Activated CD4-positive, alpha-beta memory T cell treated with anti-CD3 and anti-CD28 coated beads for 36 hours (primary cell): ENCODE measurements around the gene CTTNBP2. TPM values are rescaled to one million over a fixed set of nuclear protein-coding genes. Genes with fewer than 3 reads are reported as not detected.

Experiments used
- CTCF ChIA-PET: fragments of 350-600 bp; sonication (Branson Sonifier 250); formaldehyde crosslinking; loops from one replicate; lab custom pipeline; 2021; ENCODE audit warnings: antibody characterized with exemption, inconsistent platforms; lab: Charles Lee
- POLR2A ChIA-PET: fragments of 350-600 bp; sonication (Branson Sonifier 250); formaldehyde crosslinking; loops from one replicate; lab custom pipeline; 2021; ENCODE audit warnings: antibody characterized with exemption; lab: Charles Lee
- DNase-seq: peaks from one replicate; pipeline ENCODE4 v3.0.0-alpha.2; 2020
- H3K27ac Mint-ChIP-seq: one replicate; pipeline ENCODE4 v1.8.0; 2021; ENCODE audit warnings: mixed read lengths
- H3K27me3 Mint-ChIP-seq: one replicate; pipeline ENCODE4 v1.8.0; 2021; ENCODE audit warnings: mixed read lengths
- H3K36me3 Mint-ChIP-seq: one replicate; pipeline ENCODE4 v1.8.0; 2021; ENCODE audit warnings: mixed read lengths
- H3K4me1 Mint-ChIP-seq: one replicate; pipeline ENCODE4 v1.8.0; 2021; ENCODE audit warnings: low read depth, mixed read lengths
- H3K4me3 Mint-ChIP-seq: one replicate; pipeline ENCODE4 v1.8.0; 2021; ENCODE audit warnings: mild to moderate bottlenecking, mixed read lengths
- H3K9me3 Mint-ChIP-seq: one replicate; pipeline ENCODE4 v1.8.0; 2021; ENCODE audit warnings: mixed read lengths
- intact Hi-C: fragments of 100-400 bp; cut with micrococcal nuclease; formaldehyde crosslinking; loops from one replicate; pipeline ENCODE4 v1.15.1; 2023
- total RNA-seq, 2 experiments: library from RNA; stranded (reverse); gene quantifications; one replicate each; pipeline ENCODE4 v1.2.3, GENCODE V29; 2021

CTTNBP2 gene
- total RNA-seq, 2 experiments from 2014 or later: not detected

DNA sequence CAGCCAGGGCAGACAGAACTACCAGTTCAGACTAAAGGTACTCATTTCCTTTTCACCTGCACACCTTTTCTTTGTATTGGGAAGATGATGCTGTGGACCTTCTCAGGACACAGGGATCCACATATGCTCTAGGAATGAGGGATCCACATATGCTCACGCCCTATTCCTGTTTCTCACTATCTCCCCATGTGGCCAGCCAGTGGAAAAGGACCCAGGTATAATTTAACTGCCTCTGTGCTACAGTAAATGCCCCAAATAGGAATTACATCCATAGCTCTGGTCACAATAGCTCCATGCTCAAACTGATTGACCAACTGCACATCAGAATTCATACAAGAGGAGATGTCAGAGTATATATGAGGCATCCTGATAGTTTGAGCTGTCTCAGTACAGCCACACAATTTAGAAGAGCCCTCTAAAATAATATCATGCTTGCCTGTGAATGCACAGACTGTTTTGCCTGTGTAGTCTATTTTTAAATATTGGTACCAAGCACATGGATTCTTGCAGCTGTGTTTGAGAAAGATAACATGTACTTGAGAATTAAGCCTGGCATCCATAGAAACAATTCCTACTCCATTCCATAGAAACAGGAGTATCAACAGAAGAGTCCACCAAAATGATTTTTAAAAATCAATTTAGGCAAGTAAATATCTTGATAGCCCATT, 43.7 kb downstream of the CTTNBP2 start:
- CTCF ChIA-PET: no interaction called here

DNA sequence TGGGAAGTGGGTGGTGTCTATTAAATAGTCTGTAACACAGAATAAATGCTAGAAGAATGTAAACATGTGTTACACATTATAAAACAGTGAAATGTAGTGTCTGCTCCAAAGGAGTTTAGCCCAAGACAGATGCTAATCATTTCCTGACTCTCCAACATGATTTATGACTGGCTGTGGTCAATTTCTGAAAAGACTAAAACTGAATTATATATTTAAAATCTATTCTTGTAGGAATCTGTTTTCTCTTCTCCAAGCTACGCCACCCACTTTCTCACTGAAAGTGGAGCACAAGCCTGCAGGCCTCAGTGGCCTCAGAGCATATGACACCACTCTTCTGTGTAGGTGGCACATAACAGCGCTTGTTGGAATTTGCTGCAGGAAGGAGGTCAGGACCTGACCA, 44.4 kb downstream of the CTTNBP2 start:
- CTCF ChIA-PET: no interaction called here

More for the DNA sequence above, 43.7 kb downstream of the CTTNBP2 start:
- H3K27ac Mint-ChIP-seq: no peak overlapping the region
- intact Hi-C loops: no loop called here
- H3K4me1 Mint-ChIP-seq: no peaks in the 10 kb centered on the region
- no peak for DNase-seq
- H3K9me3 Mint-ChIP-seq: no peaks in the 10 kb centered on the region
- H3K27me3 Mint-ChIP-seq: peaks cover under 1% of the 10 kb centered on the region
- no peaks in the 10 kb centered on the region for H3K36me3 Mint-ChIP-seq
- H3K4me3 Mint-ChIP-seq: no peak overlapping the region
- POLR2A ChIA-PET: no interaction called here

DNA sequence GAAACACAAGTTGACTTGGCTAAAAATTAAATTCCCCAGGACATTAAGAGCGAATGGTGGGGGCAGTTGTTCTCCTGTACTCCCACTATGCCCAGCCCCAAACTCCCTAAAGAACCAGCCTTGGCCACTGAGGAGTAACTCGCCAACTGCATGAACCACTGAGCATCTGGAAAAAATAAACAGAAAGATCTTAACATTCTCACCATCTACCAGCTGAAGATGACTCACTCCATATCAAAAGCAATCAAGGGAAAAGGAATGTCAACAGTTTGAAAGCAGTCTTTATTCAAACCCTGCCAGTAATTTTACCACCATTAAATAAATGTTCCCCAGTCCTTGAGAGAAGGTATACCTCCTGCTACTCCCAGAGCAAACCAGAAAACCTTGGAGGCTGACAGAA, 45.4 kb downstream of the CTTNBP2 start:
- DNase-seq: no peak
- intact Hi-C loops: no loop called here
- POLR2A ChIA-PET: no interaction called here
- Mint-ChIP-seq H3K36me3 (no peaks in the 10 kb centered on the region), H3K9me3 (no peaks in the 10 kb centered on the region), H3K27ac (no peak overlapping the region), H3K4me3 (no peak overlapping the region), H3K4me1 (no peaks in the 10 kb centered on the region), H3K27me3 (peaks cover 1% of the 10 kb centered on the region)
- CTCF ChIA-PET: no interaction called here

More for the DNA sequence above, 44.4 kb downstream of the CTTNBP2 start:
- Mint-ChIP-seq H3K4me3 (no peak overlapping the region), H3K4me1 (no peaks in the 10 kb centered on the region), H3K27ac (no peak overlapping the region), H3K27me3 (peaks cover 1% of the 10 kb centered on the region), H3K9me3 (no peaks in the 10 kb centered on the region), H3K36me3 (no peaks in the 10 kb centered on the region)
- POLR2A ChIA-PET: no interaction called here
- DNase-seq: no peak
- intact Hi-C loops: no loop called here

DNA sequence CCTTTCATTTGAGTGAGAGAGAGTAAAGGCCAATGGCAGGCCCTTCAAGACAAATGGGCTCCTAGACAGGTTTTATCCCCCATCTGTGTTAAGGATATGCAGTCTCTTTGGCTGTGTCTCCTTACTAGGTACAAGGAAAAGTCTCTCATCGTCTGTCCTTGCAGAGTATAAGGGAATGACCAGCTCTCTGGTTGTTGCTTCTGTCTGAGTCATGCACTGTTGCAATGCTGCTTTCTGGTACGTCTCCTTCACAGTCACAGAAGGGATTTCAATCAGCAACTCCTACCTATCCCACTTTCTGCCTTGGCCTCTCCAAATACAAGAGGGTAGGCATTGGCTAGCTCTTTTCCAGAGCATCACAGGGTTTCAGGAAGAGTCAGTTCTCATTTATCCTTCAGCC, 48.1 kb downstream of the CTTNBP2 start:
- H3K27ac Mint-ChIP-seq: no peak overlapping the region
- no peak overlapping the region for H3K4me3 Mint-ChIP-seq
- peaks cover 1% of the 10 kb centered on the region for H3K27me3 Mint-ChIP-seq
- CTCF ChIA-PET: no interaction called here
- no peak for DNase-seq
- POLR2A ChIA-PET: no interaction called here
- H3K4me1 Mint-ChIP-seq: no peaks in the 10 kb centered on the region
- no peaks in the 10 kb centered on the region for H3K36me3 Mint-ChIP-seq
- no peaks in the 10 kb centered on the region for H3K9me3 Mint-ChIP-seq
- intact Hi-C loops: no loop called here

DNA sequence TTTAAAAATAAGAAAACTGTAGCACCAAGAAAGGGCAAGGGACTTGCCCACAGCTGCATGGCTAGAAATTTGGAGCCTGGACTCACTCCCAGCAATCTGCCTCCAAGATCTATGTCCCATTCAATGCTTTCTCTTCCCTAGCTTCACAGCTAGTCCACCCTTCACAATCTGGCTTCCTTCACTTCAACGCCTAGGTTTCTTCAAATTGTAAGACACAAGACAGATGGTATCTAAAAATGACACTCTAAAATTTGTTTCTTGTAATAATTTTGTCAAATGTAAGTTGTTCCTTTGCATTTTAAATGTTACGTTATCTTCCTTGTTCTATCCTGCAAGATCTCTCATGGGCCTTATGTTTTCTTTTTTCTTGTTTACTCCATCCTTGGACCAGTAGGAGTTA, 48.6 kb downstream of the CTTNBP2 start:
- DNase-seq: no peak
- no peaks in the 10 kb centered on the region for H3K9me3 Mint-ChIP-seq
- peaks cover 1% of the 10 kb centered on the region for H3K27me3 Mint-ChIP-seq
- intact Hi-C loops: no loop called here
- no peak overlapping the region for H3K4me3 Mint-ChIP-seq
- no peak overlapping the region for H3K27ac Mint-ChIP-seq
- no peaks in the 10 kb centered on the region for H3K36me3 Mint-ChIP-seq
- ChIA-PET POLR2A (no interaction called here), CTCF (no interaction called here)
- H3K4me1 Mint-ChIP-seq: no peaks in the 10 kb centered on the region

DNA sequence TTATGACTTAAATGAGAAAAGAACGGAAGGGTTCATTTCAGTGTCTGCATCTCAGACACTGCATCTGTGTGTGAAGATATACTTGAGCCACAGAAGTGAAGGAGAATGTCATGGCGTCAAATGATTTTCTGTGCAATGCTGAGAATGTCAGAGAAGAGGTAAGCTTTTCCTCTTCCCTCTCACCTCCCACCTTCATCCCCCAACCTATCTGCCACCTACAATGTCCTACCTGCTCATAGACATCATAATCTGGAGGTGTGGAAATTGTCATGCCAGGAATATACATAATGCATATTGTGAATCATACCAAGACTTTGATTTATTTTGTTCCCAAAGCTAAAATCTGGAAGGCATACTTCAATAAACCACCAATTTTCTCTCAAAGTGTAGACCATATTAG, 53.7 kb downstream of the CTTNBP2 start:
- H3K27me3 Mint-ChIP-seq: peaks cover under 1% of the 10 kb centered on the region
- DNase-seq: no peak
- no peaks in the 10 kb centered on the region for H3K9me3 Mint-ChIP-seq
- CTCF ChIA-PET: no interaction called here
- POLR2A ChIA-PET: no interaction called here
- no peaks in the 10 kb centered on the region for H3K4me1 Mint-ChIP-seq
- intact Hi-C loops: no loop called here
- H3K4me3 Mint-ChIP-seq: no peak overlapping the region
- H3K27ac Mint-ChIP-seq: no peak overlapping the region
- H3K36me3 Mint-ChIP-seq: no peaks in the 10 kb centered on the region

DNA sequence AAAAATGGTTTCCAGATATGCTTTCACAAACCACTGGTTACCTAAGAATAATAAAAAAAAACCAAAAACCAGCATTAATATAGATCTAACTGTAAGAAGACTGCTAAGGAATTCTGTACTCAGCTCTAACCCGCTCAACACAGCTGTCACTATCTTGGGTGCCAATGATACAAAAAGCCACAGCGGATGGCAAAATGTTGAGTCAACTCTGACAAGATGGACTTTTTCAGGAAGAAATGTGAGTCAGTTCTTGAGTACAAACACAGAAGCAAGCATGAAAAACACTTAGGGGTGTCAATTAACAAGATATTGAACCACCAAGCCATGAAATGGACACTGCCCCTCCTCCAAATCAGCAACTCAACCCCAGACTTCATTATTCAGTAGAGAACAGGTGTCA, 55.0 kb downstream of the CTTNBP2 start:
- Mint-ChIP-seq H3K4me3 (no peak overlapping the region), H3K27ac (no peak overlapping the region), H3K27me3 (no peaks in the 10 kb centered on the region), H3K9me3 (no peaks in the 10 kb centered on the region), H3K36me3 (no peaks in the 10 kb centered on the region), H3K4me1 (no peaks in the 10 kb centered on the region)
- intact Hi-C loops: no loop called here
- ChIA-PET POLR2A (no interaction called here), CTCF (interaction anchor here (0.6 kb wide), 1 partner anchor 335 kb away, joined by 3 read pairs; no protein-coding TSS in a partner anchor)
- DNase-seq: no peak

DNA sequence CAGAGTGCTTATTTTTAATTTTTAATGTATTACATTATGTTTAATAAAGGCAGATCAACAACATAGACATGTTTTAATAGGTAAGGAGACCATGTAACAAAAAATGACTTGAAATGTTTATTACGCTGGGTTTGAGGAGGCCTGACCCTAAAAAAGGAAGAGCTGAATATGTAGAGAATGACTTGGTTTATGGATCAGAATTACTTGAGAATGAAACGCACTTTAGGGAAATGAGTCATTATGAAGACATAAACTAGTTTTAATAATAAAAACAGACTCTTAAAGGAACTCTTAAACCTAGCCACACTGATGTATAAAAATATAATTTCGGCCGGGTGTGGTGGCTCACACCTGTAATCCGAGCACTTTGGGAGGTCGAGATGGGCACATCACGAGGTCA, 56.5 kb downstream of the CTTNBP2 start:
- intact Hi-C loops: no loop called here
- Mint-ChIP-seq H3K9me3 (no peaks in the 10 kb centered on the region), H3K27ac (no peak overlapping the region), H3K4me1 (no peaks in the 10 kb centered on the region), H3K4me3 (no peak overlapping the region), H3K27me3 (no peaks in the 10 kb centered on the region), H3K36me3 (no peaks in the 10 kb centered on the region)
- no peak for DNase-seq
- POLR2A ChIA-PET: no interaction called here
- CTCF ChIA-PET: no interaction called here

DNA sequence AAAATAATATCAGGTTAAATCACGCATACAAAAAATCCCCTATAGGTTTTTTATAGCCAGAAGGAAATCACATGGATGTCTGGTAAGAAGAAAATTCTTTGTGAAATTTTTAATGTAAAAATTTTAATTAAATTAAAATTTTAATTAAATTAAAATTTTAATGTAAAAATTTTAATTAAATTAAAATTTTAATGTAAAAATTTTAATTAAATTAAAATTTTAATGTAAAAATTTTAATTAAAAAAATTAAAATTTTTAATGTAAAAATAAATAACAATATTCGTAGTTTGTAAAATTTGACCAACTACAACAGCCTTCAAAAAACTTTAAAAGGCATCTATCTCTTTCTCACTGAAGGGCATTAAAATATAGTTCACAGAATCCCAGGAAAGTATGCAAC, 61.5 kb downstream of the CTTNBP2 start:
- Mint-ChIP-seq H3K27ac (no peak overlapping the region), H3K4me1 (no peaks in the 10 kb centered on the region)
- intact Hi-C loops: no loop called here

DNA sequence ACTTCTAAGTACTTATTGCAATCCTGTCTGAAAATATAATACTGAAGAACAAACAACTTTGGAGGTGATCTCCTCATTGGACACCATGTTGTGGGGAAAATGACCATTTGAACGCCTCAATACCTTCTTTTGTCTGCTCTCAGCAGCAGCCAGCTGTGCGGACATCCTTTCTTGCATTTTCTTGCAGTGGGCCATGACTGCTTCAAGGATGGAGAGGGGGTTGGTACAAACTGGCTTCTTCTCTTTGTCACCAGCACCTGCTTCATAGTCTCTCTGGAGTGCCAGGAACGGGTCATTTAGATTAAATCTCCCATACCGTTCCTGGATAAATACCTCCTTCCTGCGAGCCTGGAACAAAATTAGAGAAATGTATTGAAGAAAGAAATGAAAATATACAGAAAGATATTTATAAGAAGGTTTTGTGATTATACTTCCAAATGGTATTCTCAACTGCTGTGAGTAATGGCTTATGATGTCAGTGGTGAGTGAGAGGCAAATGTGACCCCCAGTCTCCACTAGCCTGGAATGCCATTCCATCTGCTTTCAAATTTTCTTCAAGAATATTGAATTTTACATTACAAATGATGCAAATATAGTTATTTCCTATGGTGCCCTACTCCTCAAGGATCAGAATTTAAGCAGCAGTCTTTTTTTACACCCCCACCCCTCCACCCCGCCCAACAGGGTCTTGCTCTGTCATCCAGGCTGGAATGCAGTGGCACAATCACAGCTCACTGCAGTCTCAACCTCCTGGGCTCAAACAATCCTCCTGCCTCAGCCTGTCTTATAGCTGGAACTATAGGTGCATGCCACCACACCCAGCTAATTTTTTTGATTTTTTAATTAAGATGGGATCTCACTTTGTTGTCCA, 62.4 kb downstream of the CTTNBP2 start:
- ChIA-PET POLR2A (no interaction called here), CTCF (no interaction called here)
- no peaks in the 10 kb centered on the region for H3K27me3 Mint-ChIP-seq
- H3K4me1 Mint-ChIP-seq: no peaks in the 10 kb centered on the region
- H3K27ac Mint-ChIP-seq: no peak overlapping the region
- H3K9me3 Mint-ChIP-seq: no peaks in the 10 kb centered on the region
- H3K36me3 Mint-ChIP-seq: no peaks in the 10 kb centered on the region
- H3K4me3 Mint-ChIP-seq: no peak overlapping the region
- DNase-seq: no peak
- intact Hi-C loops: no loop called here

More for the DNA sequence above, 61.5 kb downstream of the CTTNBP2 start:
- H3K27me3 Mint-ChIP-seq: no peaks in the 10 kb centered on the region
- ChIA-PET POLR2A (no interaction called here), CTCF (no interaction called here)
- no peak overlapping the region for H3K4me3 Mint-ChIP-seq
- no peaks in the 10 kb centered on the region for H3K9me3 Mint-ChIP-seq
- no peaks in the 10 kb centered on the region for H3K36me3 Mint-ChIP-seq
- no peak for DNase-seq

DNA sequence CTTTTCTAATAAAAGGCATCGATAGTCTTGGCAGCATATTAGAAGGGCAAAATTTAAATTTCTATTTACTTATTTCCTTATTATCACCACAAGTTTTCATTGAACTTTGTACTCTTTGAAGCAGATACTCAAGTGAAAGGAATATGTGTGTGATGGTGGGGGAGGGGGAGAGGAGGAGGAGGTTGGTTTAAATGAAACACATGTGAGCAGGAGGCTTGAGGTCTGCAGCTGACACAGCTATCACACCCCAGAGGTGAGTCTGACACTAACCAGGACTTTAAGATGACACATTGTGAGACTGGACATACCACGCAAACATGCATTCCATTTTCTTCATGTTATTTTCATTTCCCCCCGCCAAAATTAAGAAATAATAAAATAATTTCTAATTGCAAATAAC, 63.3 kb downstream of the CTTNBP2 start:
- ChIA-PET CTCF (no interaction called here), POLR2A (no interaction called here)
- Mint-ChIP-seq H3K27ac (no peak overlapping the region), H3K9me3 (no peaks in the 10 kb centered on the region), H3K4me1 (no peaks in the 10 kb centered on the region), H3K36me3 (no peaks in the 10 kb centered on the region), H3K4me3 (no peak overlapping the region), H3K27me3 (no peaks in the 10 kb centered on the region)
- no peak for DNase-seq
- intact Hi-C loops: no loop called here

DNA sequence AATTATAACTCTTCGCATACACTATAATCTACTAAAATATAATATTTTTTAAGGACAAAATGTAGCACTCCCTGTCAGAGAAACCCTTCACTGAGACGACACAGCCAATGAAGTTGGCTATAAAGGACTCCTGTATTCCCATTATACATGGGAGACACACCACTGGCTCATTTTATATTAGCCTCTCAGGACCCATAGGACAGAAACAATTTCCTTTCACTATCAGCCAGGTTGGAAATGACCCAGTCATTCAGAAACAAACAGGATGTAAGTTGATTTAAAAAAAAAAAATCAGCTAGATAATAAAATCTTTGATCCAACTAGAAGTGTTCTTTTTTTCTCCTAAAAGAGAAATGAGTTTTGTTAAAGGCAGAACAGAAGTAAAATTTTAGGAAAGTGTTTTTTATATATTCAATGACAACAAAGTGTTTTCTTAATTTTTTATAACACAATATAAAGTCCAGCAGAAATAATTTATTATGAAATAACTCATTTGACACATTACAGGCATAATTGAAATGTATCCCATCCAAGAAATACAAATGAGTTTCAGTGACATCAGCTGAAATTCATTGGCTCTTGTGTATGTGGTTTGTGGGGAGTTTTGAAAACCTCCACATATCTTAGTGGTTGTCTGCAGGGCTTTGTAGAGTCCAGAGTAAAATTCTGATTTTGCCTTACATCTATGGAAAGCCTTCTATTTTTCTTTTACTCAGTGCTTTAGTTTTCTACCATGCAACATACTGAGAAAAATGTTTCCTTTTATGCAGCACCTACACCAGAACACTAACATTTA, 64.1 kb downstream of the CTTNBP2 start:
- intact Hi-C loops: no loop called here
- H3K27me3 Mint-ChIP-seq: no peaks in the 10 kb centered on the region
- ChIA-PET CTCF (no interaction called here), POLR2A (no interaction called here)
- H3K4me3 Mint-ChIP-seq: no peak overlapping the region
- H3K4me1 Mint-ChIP-seq: no peaks in the 10 kb centered on the region
- no peak overlapping the region for H3K27ac Mint-ChIP-seq
- no peaks in the 10 kb centered on the region for H3K9me3 Mint-ChIP-seq
- no peak for DNase-seq
- no peaks in the 10 kb centered on the region for H3K36me3 Mint-ChIP-seq
